ENCODE results near the gene SASH1. TPM values are rescaled to one million over a fixed set of nuclear protein-coding genes. Genes with fewer than 3 reads are reported as not detected.

SASH1 gene
- total RNA-seq, 1 experiment from 2014 or later: 11.7 TPM

DNA sequence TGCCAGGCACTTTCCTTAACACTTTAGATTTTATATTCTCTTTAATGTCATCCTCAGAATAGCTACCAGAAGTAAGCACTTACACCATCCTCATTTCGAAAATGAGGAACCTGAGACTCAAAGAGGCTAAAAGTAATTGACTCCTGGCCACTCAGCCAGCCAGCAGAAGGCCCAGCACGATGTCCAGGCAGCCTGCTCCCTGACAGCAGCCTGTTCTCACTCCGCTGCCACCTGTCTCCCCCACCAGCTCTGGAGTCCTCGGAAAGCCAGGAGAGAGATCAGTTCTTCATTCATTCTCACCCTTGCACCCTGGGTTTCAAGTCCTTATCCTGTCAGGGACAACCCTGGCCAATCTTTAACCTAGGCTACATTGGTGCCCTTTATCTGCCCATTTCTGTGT, 174.0 kb downstream of the SASH1 start (continued):
- TF ChIP-seq ELF1 (IDR thresholded peaks at IDR 0.05; ENCODE audit: borderline replicate concordance, low read depth): no peak
- no peak for TF ChIP-seq EGR1 (IDR thresholded peaks at IDR 0.05; ENCODE audit: low read depth)
- no peak for TF ChIP-seq SRF (IDR thresholded peaks at IDR 0.05; ENCODE audit: low read depth)
- TF ChIP-seq CEBPB (IDR thresholded peaks at IDR 0.05; ENCODE audit: low read depth): no peak
- no peak for TF ChIP-seq CBX3 (IDR thresholded peaks at IDR 0.05; ENCODE audit: low read depth)
- no peak for TF ChIP-seq EZH2phosphoT487 (IDR thresholded peaks at IDR 0.05; ENCODE audit: borderline replicate concordance)
- TF ChIP-seq, protein P1, sequence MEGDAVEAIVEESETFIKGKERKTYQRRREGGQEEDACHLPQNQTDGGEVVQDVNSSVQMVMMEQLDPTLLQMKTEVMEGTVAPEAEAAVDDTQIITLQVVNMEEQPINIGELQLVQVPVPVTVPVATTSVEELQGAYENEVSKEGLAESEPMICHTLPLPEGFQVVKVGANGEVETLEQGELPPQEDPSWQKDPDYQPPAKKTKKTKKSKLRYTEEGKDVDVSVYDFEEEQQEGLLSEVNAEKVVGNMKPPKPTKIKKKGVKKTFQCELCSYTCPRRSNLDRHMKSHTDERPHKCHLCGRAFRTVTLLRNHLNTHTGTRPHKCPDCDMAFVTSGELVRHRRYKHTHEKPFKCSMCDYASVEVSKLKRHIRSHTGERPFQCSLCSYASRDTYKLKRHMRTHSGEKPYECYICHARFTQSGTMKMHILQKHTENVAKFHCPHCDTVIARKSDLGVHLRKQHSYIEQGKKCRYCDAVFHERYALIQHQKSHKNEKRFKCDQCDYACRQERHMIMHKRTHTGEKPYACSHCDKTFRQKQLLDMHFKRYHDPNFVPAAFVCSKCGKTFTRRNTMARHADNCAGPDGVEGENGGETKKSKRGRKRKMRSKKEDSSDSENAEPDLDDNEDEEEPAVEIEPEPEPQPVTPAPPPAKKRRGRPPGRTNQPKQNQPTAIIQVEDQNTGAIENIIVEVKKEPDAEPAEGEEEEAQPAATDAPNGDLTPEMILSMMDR (IDR thresholded peaks at IDR 0.05 in 2 of 3, conservative IDR thresholded peaks at IDR 0.05 in 1 of 3; ENCODE audit: borderline replicate concordance in 1 of 3, insufficient read depth in 1 of 3, low read depth in 2 of 3, low read length in 2 of 3): no peak
- no peak for TF ChIP-seq RAD21 (IDR thresholded peaks at IDR 0.05; ENCODE audit: low read depth)
- TF ChIP-seq, protein P2, sequence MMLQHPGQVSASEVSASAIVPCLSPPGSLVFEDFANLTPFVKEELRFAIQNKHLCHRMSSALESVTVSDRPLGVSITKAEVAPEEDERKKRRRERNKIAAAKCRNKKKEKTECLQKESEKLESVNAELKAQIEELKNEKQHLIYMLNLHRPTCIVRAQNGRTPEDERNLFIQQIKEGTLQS (IDR thresholded peaks at IDR 0.05): no peak

DNA sequence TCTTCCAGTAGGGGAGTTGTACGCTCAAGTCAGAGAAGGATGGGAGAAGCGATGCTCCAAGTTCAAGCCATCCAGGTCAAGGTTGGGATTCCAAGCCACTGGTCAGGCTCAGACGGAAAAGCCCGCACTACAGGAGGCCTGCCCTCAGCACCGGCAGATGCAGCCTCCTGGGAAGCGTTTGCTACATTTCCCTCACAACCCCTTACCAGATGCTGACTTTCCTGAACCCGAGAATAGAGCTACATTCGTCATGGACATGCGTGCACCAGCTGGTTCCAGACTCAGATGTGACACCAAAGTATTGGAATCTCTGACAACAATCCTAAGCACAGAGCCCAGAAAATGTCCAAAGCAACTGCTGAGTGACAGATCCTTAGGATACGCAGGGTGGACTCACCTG, 174.8 kb downstream of the SASH1 start:
- Histone ChIP-seq H3K79me2 (ENCODE audit: insufficient read depth, low read length) (no peaks in the 10 kb centered on the region), H3K27me3 (ENCODE audit: insufficient read depth, low read length) (no peaks in the 10 kb centered on the region), H3K4me1 (ENCODE audit: control insufficient read depth in 1 of 2, insufficient read depth in 2 of 2, low read length in 2 of 2) (no peaks in the 10 kb centered on the region), H3K9me3 (ENCODE audit: control insufficient read depth in 1 of 2, insufficient read depth in 1 of 2, low read depth in 1 of 2, low read length in 2 of 2) (no peaks in the 10 kb centered on the region), H4K20me1 (ENCODE audit: insufficient read depth) (no peaks in the 10 kb centered on the region), H3K9me2 (ENCODE audit: insufficient read depth) (no peaks in the 10 kb centered on the region), H3K4me2 (ENCODE audit: low read length) (no peak overlapping the region), H2AFZ (ENCODE audit: low read depth, low read length, poor library complexity, severe bottlenecking) (no peak overlapping the region), H3K9ac (ENCODE audit: low read length) (no peak overlapping the region), H3K27ac (ENCODE audit: low read depth, low read length) (no peak overlapping the region), H3K36me3 (ENCODE audit: control insufficient read depth in 1 of 2, insufficient read depth in 2 of 2, low read length in 2 of 2) (no peaks in the 10 kb centered on the region), H3K4me3 (replicated peaks in 1 of 2; ENCODE audit: low read depth in 1 of 2, low read length in 2 of 2) (no peak overlapping the region)
- intact Hi-C loops (cut with micrococcal nuclease): no loop called here
- BruUV-seq (replicated peaks): no TSS peak
- TF ChIP-seq TCF7L2 (IDR thresholded peaks at IDR 0.05; ENCODE audit: borderline replicate concordance, extremely low read depth, insufficient read depth, insufficient read length) (no peak), POLR2AphosphoS5 (IDR thresholded peaks at IDR 0.05; ENCODE audit: low read depth, low read length) (no peak), ZFX (IDR thresholded peaks at IDR 0.05) (no peak), SIN3A (IDR thresholded peaks at IDR 0.05; ENCODE audit: low read depth) (no peak), EGR1 (IDR thresholded peaks at IDR 0.05; ENCODE audit: low read depth) (no peak), EZH2 (IDR thresholded peaks at IDR 0.05) (no peak), POLR2A (IDR thresholded peaks at IDR 0.05; ENCODE audit: borderline replicate concordance, extremely low read depth, insufficient read depth, insufficient read length) (no peak), SRF (IDR thresholded peaks at IDR 0.05; ENCODE audit: low read depth) (no peak)
- TF ChIP-seq, protein P3, sequence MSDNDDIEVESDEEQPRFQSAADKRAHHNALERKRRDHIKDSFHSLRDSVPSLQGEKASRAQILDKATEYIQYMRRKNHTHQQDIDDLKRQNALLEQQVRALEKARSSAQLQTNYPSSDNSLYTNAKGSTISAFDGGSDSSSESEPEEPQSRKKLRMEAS (IDR thresholded peaks at IDR 0.05): no peak
- TF ChIP-seq, protein P2 (IDR thresholded peaks at IDR 0.05): no peak
- no peak for ATAC-seq
- RAD21 ChIA-PET (ENCODE audit: low non-redundant PET in 1 of 2, low total read pairs in 2 of 2, uncharacterized antibody in 2 of 2, unreplicated experiment in 2 of 2): no interaction called here
- POLR2A ChIA-PET: no interaction called here
- DNase-seq (ENCODE audit: low read depth, low spot score): no peak
- CTCF ChIA-PET: no interaction called here
